Upper lobe of right lung (tissue), 1 donor: ENCODE results near the gene CST7. TPM values are rescaled to one million over a fixed set of nuclear protein-coding genes. Genes with fewer than 3 reads are reported as not detected.

Source experiments
- ATAC-seq: fragments of 200-7000 bp; cut with Tn5 transposase; one replicate; pipeline ENCODE4 v1.9.1; 2020; ENCODE audit warnings: mild to moderate bottlenecking, moderate library complexity
- DNase-seq: peaks from one replicate; pipeline ENCODE4 v3.0.0-alpha.2; 2020
- H3K27ac ChIP-seq: fragments of 200-600 bp; one replicate; pipeline ENCODE4 v1.8.0; 2022
- H3K27me3 ChIP-seq: fragments of 200-600 bp; one replicate; pipeline ENCODE4 v1.8.0; 2022; ENCODE audit warnings: mild to moderate bottlenecking
- H3K36me3 ChIP-seq: fragments of 200-600 bp; one replicate; pipeline ENCODE4 v1.8.0; 2022
- H3K4me1 ChIP-seq: fragments of 200-600 bp; one replicate; pipeline ENCODE4 v1.8.0; 2022
- H3K4me3 ChIP-seq: fragments of 200-600 bp; one replicate; pipeline ENCODE4 v1.8.0; 2022; ENCODE audit warnings: mild to moderate bottlenecking
- H3K9me3 ChIP-seq: fragments of 200-600 bp; one replicate; pipeline ENCODE4 v1.8.0; 2022
- CTCF ChIP-seq: fragments of 200-600 bp; IDR thresholded peaks from one replicate; pipeline ENCODE4 v1.8.0; 2022; ENCODE audit warnings: antibody characterized with exemption
- intact Hi-C: fragments of 100-400 bp; cut with DNase I; formaldehyde crosslinking; loops from one replicate; pipeline ENCODE4 v1.11.0; 2022
- total RNA-seq: library from RNA; stranded (reverse); fragmentation: NEBNext Ultra II Directional; extraction: Animal tissue kit (Norgen Biotek cat#: 25700); gene quantifications from one replicate; pipeline ENCODE4 v1.2.1, GENCODE V29; 2021
- donor health status: DM: no; HTN: yes; CAD: no; lungs with severe emphysema.

The CST7 gene
- total RNA-seq, 1 donor from 2014 or later = 9.6 TPM

DNA sequence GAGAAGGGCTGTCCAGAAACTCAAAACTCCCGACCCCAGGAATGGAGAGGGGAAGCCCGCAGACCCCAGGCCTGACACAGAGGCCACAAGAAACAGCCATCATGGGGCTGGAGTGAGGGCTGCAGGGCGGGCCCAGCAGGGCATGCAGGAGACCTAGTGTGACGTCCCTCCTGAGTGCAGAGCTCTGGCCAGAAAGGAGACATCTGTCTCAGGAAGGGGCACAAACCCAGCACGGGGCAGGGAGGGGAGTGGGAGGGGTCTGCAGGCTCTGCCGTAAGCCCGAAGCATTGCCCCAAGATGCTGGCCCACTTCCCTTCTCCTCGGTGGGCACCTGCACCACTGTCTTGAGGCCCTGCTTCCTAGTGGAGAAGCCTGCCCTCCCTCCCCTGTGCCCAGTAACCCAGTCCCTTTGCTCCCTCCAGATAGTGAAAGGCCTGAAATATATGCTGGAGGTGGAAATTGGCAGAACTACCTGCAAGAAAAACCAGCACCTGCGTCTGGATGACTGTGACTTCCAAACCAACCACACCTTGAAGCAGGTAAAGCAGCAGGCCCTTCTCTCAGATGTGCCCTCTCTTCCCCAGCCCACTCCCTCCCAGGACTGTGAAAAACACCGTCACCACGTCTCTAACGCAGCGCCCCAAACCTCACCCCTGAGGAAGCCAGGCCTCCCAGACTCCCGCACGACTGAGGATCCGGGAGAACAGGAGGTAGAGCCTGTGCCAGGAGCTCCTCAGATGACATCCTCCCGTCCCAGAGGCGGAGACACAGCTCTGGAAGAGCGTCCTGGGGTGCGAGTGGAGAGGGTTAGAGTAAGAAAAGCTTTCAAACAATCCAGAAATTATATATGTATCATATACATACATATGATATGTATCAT, 9.7 kb downstream of the CST7 start:
- no peaks in the 10 kb centered on the region for H3K4me1 ChIP-seq
- intact Hi-C loops = no loop called here
- TF ChIP-seq CTCF = no peak
- H3K4me3 ChIP-seq = no peak overlapping the region
- ATAC-seq = no peak
- no peak overlapping the region for H3K27ac ChIP-seq
- no peaks in the 10 kb centered on the region for H3K27me3 ChIP-seq
- no peak for DNase-seq
- no peaks in the 10 kb centered on the region for H3K9me3 ChIP-seq
- peaks cover 67% of the 10 kb centered on the region for H3K36me3 ChIP-seq

GRCh38 chr20:24959591-24960301, 10.7 kb downstream of the CST7 start:
- no peak for TF ChIP-seq CTCF
- no peak for DNase-seq
- Histone ChIP-seq H3K4me3 (no peak overlapping the region), H3K36me3 (peaks cover 77% of the 10 kb centered on the region), H3K9me3 (no peaks in the 10 kb centered on the region), H3K4me1 (no peaks in the 10 kb centered on the region), H3K27ac (no peak overlapping the region), H3K27me3 (no peaks in the 10 kb centered on the region)
- no peak for ATAC-seq
- intact Hi-C loops = no loop called here

DNA sequence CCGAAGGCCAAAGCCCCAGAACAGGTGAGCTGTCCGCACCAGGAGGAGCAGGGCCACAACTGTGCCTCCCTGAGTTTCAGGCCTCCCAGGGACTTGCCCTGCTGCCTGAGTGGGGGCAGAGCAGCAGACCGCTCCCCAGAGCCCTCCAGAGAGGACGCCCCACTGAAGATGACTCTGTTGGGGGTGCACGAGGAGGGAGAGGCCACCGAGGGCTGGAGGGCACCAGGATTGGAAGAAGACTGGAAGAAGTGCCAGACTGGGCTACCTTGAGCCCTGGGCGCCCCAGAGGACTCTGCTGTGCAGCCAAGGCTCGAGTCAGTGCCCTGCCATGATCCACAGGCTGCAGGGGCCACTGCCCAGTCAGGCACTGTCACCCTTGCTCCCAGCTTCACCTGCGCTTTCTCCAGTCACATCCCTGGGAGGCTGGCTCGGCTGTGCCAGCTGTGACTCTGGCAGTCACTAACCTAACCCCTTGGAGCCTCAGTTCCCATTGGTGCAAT, 11.3 kb downstream of the CST7 start:
- peak overlapping the region; percentile 14 for H3K27ac ChIP-seq

GRCh38 chr20:24960861-24961260, 11.8 kb downstream of the CST7 start:
- Histone ChIP-seq H3K4me1 (no peaks in the 10 kb centered on the region), H3K4me3 (no peak overlapping the region), H3K36me3 (peaks cover 87% of the 10 kb centered on the region), H3K27ac (no peak overlapping the region), H3K9me3 (no peaks in the 10 kb centered on the region), H3K27me3 (no peaks in the 10 kb centered on the region)
- DNase-seq (no peak), ATAC-seq (no peak)
- no peak for TF ChIP-seq CTCF
- intact Hi-C loops = no loop called here

More for the DNA sequence above, 11.3 kb downstream of the CST7 start:
- Histone ChIP-seq H3K9me3 (no peaks in the 10 kb centered on the region), H3K4me1 (no peaks in the 10 kb centered on the region), H3K4me3 (no peak overlapping the region), H3K36me3 (peaks cover 82% of the 10 kb centered on the region), H3K27me3 (no peaks in the 10 kb centered on the region)
- DNase-seq (no peak), ATAC-seq (no peak)
- no peak for TF ChIP-seq CTCF
- intact Hi-C loops = no loop called here

GRCh38 chr20:24961384-24962181, 12.5 kb downstream of the CST7 start:
- no peak for ATAC-seq
- H3K36me3 ChIP-seq = peaks cover 88% of the 10 kb centered on the region
- no peak overlapping the region for H3K27ac ChIP-seq
- no peak for TF ChIP-seq CTCF
- H3K27me3 ChIP-seq = no peaks in the 10 kb centered on the region
- H3K9me3 ChIP-seq = no peaks in the 10 kb centered on the region
- DNase-seq = no peak
- intact Hi-C loops = no loop called here
- H3K4me3 ChIP-seq = no peak overlapping the region
- no peaks in the 10 kb centered on the region for H3K4me1 ChIP-seq
